IMR-90 (cell line): Measurements from ENCODE around the gene MAML2. TPM values are rescaled to one million over a fixed set of nuclear protein-coding genes. Genes with fewer than 3 reads are reported as not detected.

Experiments used
- ATAC-seq: fragments of 200-7000 bp; cut with Tn5 transposase; 2 replicates; pipeline ENCODE4 v1.9.1; 2020; ENCODE audit warnings: low read depth, mild to moderate bottlenecking, moderate library complexity
- BruUV-seq: library from RNA; stranded (reverse); fragments of 400-500 nt; replicated peaks from 2 replicates; lab custom pipeline; 2021; lab: Mats Ljungman, UMichigan
- CTCF ChIA-PET: fragments of 300-600 bp; formaldehyde crosslinking; extraction: SDS; loops from one replicate; lab custom pipeline; 2021; ENCODE audit warnings: antibody characterized with exemption; lab: Yijun Ruan, JAX
- POLR2A ChIA-PET: fragments of 300-600 bp; sonication (Branson Sonifier 250); formaldehyde crosslinking; loops from one replicate; lab custom pipeline; 2022; ENCODE audit warnings: antibody characterized with exemption; ENCODE audit not compliant: unreplicated experiment; lab: Charles Lee
- DNase-seq: peaks from one replicate; pipeline ENCODE4 v3.0.0; 2013
- H2AFZ ChIP-seq: replicated peaks from 2 replicates; pipeline ENCODE3; 2013; ENCODE audit warnings: low read length, mild to moderate bottlenecking; ENCODE audit not compliant: poor library complexity
- H2AK5ac ChIP-seq: 2 replicates; pipeline ENCODE4 v1.6.1; 2013; ENCODE audit warnings: low read depth, low read length, inconsistent platforms
- H2AK9ac ChIP-seq: replicated peaks from 2 replicates; pipeline ENCODE3; 2013; ENCODE audit warnings: mild to moderate bottlenecking, low read depth, low read length, moderate library complexity; ENCODE audit not compliant: poor library complexity
- H2BK120ac ChIP-seq: 2 replicates; pipeline ENCODE4 v1.6.1; 2013; ENCODE audit warnings: low read depth, low read length, inconsistent platforms
- H2BK15ac ChIP-seq: 3 replicates; pipeline ENCODE4 v1.6.1; 2013; ENCODE audit warnings: low read depth, low read length, inconsistent platforms
- H2BK20ac ChIP-seq: 2 replicates; pipeline ENCODE4 v1.6.1; 2013; ENCODE audit warnings: low read depth, mild to moderate bottlenecking, inconsistent platforms, low read length, moderate library complexity
- H2BK5ac ChIP-seq: 2 replicates; pipeline ENCODE4 v1.6.1; 2013; ENCODE audit warnings: mild to moderate bottlenecking, low read depth, low read length, inconsistent platforms; ENCODE audit not compliant: poor library complexity, severe bottlenecking
- H3K14ac ChIP-seq: replicated peaks from 2 replicates; pipeline ENCODE4 v1.6.1; 2013; ENCODE audit warnings: low read depth, low read length, inconsistent platforms
- H3K18ac ChIP-seq: 2 replicates; pipeline ENCODE4 v1.6.1; 2013; ENCODE audit warnings: low read depth, low read length, control low read depth
- H3K23ac ChIP-seq: 2 replicates; pipeline ENCODE4 v1.6.1; 2013; ENCODE audit warnings: low read depth, low read length, inconsistent platforms
- H3K27ac ChIP-seq: 2 replicates; pipeline ENCODE4 v1.5.1; 2013; ENCODE audit warnings: mild to moderate bottlenecking, control low read depth, low read length; ENCODE audit not compliant: insufficient read depth
- H3K27me3 ChIP-seq: 2 replicates; pipeline ENCODE4 v1.6.1; 2013; ENCODE audit warnings: low read length; ENCODE audit not compliant: control insufficient read depth, insufficient read depth
- H3K36me3 ChIP-seq: 2 replicates; pipeline ENCODE4 v1.6.1; 2013; ENCODE audit warnings: low read length, mixed read lengths; ENCODE audit not compliant: control insufficient read depth, insufficient read depth
- H3K4ac ChIP-seq: 2 replicates; pipeline ENCODE4 v1.6.1; 2013; ENCODE audit warnings: low read depth, low read length, inconsistent platforms
- H3K4me1 ChIP-seq: 2 replicates; pipeline ENCODE4 v1.6.1; 2013; ENCODE audit warnings: low read length, mixed read lengths; ENCODE audit not compliant: control insufficient read depth, insufficient read depth
- H3K4me2 ChIP-seq: 2 replicates; pipeline ENCODE4 v1.6.1; 2013; ENCODE audit warnings: low read depth, mild to moderate bottlenecking, control low read depth, low read length, moderate library complexity
- H3K4me3 ChIP-seq: 2 replicates; pipeline ENCODE4 v1.5.1; 2013; ENCODE audit warnings: low read depth, mild to moderate bottlenecking, control low read depth, low read length, moderate library complexity; ENCODE audit not compliant: insufficient read depth
- H3K56ac ChIP-seq: 2 replicates; pipeline ENCODE4 v1.6.1; 2013; ENCODE audit warnings: low read length, inconsistent platforms; ENCODE audit not compliant: insufficient read depth; ENCODE audit errors: extremely low read depth
- H3K79me1 ChIP-seq, 2 experiments: 2 replicates each; pipeline ENCODE4 v1.6.1; 2013; ENCODE audit warnings: low read length in 2 of 2, inconsistent platforms in 1 of 2, low read depth in 1 of 2
- H3K9ac ChIP-seq: 2 replicates; pipeline ENCODE4 v1.6.1; 2013; ENCODE audit warnings: low read depth, low read length, control low read depth
- H3K9me1 ChIP-seq: 2 replicates; pipeline ENCODE4 v1.6.1; 2013; ENCODE audit warnings: low read length, inconsistent platforms; ENCODE audit not compliant: insufficient read depth
- H3K9me3 ChIP-seq: 2 replicates; pipeline ENCODE4 v1.6.1; 2013; ENCODE audit warnings: low read length; ENCODE audit not compliant: control insufficient read depth, insufficient read depth
- H4K20me1 ChIP-seq: 2 replicates; pipeline ENCODE4 v1.6.1; 2013; ENCODE audit warnings: low read length, inconsistent platforms; ENCODE audit not compliant: insufficient read depth
- H4K5ac ChIP-seq: 2 replicates; pipeline ENCODE4 v1.6.1; 2013; ENCODE audit warnings: mild to moderate bottlenecking, low read depth, low read length, control low read depth
- H4K8ac ChIP-seq, 2 experiments: 2 replicates each; pipeline ENCODE4 v1.6.1; 2013; ENCODE audit warnings: low read depth in 2 of 2, low read length in 2 of 2, control low read depth in 1 of 2, inconsistent platforms in 1 of 2
- H4K91ac ChIP-seq: 2 replicates; pipeline ENCODE4 v1.6.1; 2013; ENCODE audit warnings: low read depth, low read length, inconsistent platforms; ENCODE audit not compliant: insufficient read depth
- CEBPB ChIP-seq: IDR thresholded peaks from 2 replicates; pipeline ENCODE4 v1.6.1; 2012; ENCODE audit warnings: low read depth, low read length, improper control_type of control experiment
- CHD1 ChIP-seq: IDR thresholded peaks from 2 replicates; pipeline ENCODE4 v1.6.1; 2012; ENCODE audit warnings: low read depth, low read length, improper control_type of control experiment
- CTCF ChIP-seq: conservative IDR thresholded peaks from 2 replicates; pipeline ENCODE4 v1.5.1; 2012; ENCODE audit warnings: mild to moderate bottlenecking, low read depth, low read length, improper control_type of control experiment
- ELK1 ChIP-seq: fragments of 150-350 bp; IDR thresholded peaks from 2 replicates; pipeline ENCODE4 v1.6.1; 2016; ENCODE audit warnings: low read depth, mild to moderate bottlenecking, low read length, moderate library complexity, borderline replicate concordance
- FOS ChIP-seq: fragments of 150-350 bp; IDR thresholded peaks from 2 replicates; pipeline ENCODE4 v1.6.1; 2016; ENCODE audit warnings: low read depth, low read length
- MXI1 ChIP-seq: IDR thresholded peaks from 2 replicates; pipeline ENCODE4 v1.6.1; 2012; ENCODE audit warnings: low read depth, mild to moderate bottlenecking, low read length, moderate library complexity, borderline replicate concordance
- NFE2L2 ChIP-seq: fragments of 150-350 bp; IDR thresholded peaks from 2 replicates; pipeline ENCODE4 v1.6.1; 2016; ENCODE audit warnings: low read depth, mild to moderate bottlenecking, low read length
- POLR2A ChIP-seq: IDR thresholded peaks from 2 replicates; pipeline ENCODE4 v1.6.1; 2012; ENCODE audit warnings: mild to moderate bottlenecking, low read depth, low read length
- RAD21 ChIP-seq: IDR thresholded peaks from 2 replicates; pipeline ENCODE4 v1.6.1; 2012; ENCODE audit warnings: low read length, improper control_type of control experiment
- RFX5 ChIP-seq: IDR thresholded peaks from 2 replicates; pipeline ENCODE4 v1.8.0; 2012; ENCODE audit warnings: low read depth, mild to moderate bottlenecking, low read length, moderate library complexity
- USF2 ChIP-seq: fragments of 150-350 bp; IDR thresholded peaks from 2 replicates; pipeline ENCODE4 v1.6.1; 2017; ENCODE audit warnings: mild to moderate bottlenecking, antibody characterized with exemption, low read length, low read depth
- WGBS, 2 experiments: methylation state at CpG; one replicate each; pipeline versions ENCODE4 v1.1.5 to v1.1.7; 2013; ENCODE audit warnings: missing lambda C conversion rate in 2 of 2; ENCODE audit not compliant: insufficient read length in 1 of 2; ENCODE audit errors: extremely low coverage in 2 of 2; 5-methylcytosine and 5-hydroxymethylcytosine counted together
- dilution Hi-C: fragments of 300-500 bp; cut with HindIII; formaldehyde crosslinking; loops from one replicate; pipeline ENCODE4 v1.14.3; 2018; ENCODE audit warnings: low sequenced_read_pairs; ENCODE audit not compliant: unreplicated experiment
- in situ Hi-C: fragments of 300-500 bp; cut with MboI; formaldehyde crosslinking; loops from 3 replicates; pipeline ENCODE4 v1.14.3; 2019; ENCODE audit warnings: low sequenced_read_pairs, inconsistent platforms, mixed read lengths
- intact Hi-C: fragments of 100-400 bp; cut with micrococcal nuclease; formaldehyde crosslinking; loops from 2 replicates; pipeline ENCODE4 v1.10.0; 2022
- polyA plus RNA-seq, 3 experiments: library from polyadenylated mRNA; depleted of rRNA; stranded (reverse); fragments of >200 nt; gene quantifications; 2 replicates each; pipeline ENCODE4 v1.2.3, GENCODE V29; 2012; ENCODE audit warnings: low replicate concordance in 1 of 3
- total RNA-seq: library from RNA; depleted of rRNA; stranded (reverse); fragments of >200 nt; gene quantifications from 2 replicates; pipeline ENCODE4 v1.2.3, GENCODE V29; 2012

The MAML2 gene
- total and polyA plus RNA-seq, 2 of the 4 experiments (the other 2 are of a cell fraction) = 15.0 to 19.5 TPM

GRCh38 chr11:96358321-96358720 is 15.3 kb upstream of the MAML2 start:
- Histone ChIP-seq H3K36me3 (peaks cover 8% of the 10 kb centered on the region), H4K8ac (no peak overlapping the region), H3K9me3 (no peaks in the 10 kb centered on the region), H4K5ac (no peak overlapping the region), H2AK9ac (no peak overlapping the region), H2AFZ (no peak overlapping the region), H3K79me1 (peaks cover 0 to 5% of the 10 kb centered on the region in 2 experiments; a peak in 1 of 4 replicates), H3K56ac (no peak overlapping the region), H2BK120ac (no peak overlapping the region), H2BK5ac (no peak overlapping the region), H3K4me1 (no peaks in the 10 kb centered on the region), H3K23ac (no peak overlapping the region), H4K91ac (no peak overlapping the region), H4K20me1 (no peaks in the 10 kb centered on the region), H2AK5ac (no peak overlapping the region), H2BK15ac (no peak overlapping the region), H3K4me3 (no peak overlapping the region), H3K9me1 (peaks cover 6% of the 10 kb centered on the region; the same call in 1 of the 2 replicates), H3K14ac (no peak overlapping the region), H3K18ac (no peak overlapping the region), H3K4ac (no peak overlapping the region), H3K27me3 (no peaks in the 10 kb centered on the region), H2BK20ac (no peak overlapping the region), H3K9ac (no peak overlapping the region), H3K4me2 (no peak overlapping the region), H3K27ac (no peak overlapping the region)
- BruUV-seq = no TSS peak
- TF ChIP-seq POLR2A (no peak), CEBPB (no peak), CTCF (no peak), USF2 (no peak), RFX5 (no peak), NFE2L2 (no peak), RAD21 (no peak), FOS (no peak), MXI1 (no peak), CHD1 (no peak), ELK1 (no peak)
- WGBS, 2 experiments = no CpG with 5 or more reads among the region's 3 CpGs
- DNase-seq = no peak
- in situ Hi-C loops = no loop called here
- ATAC-seq = no peak
- ChIA-PET POLR2A (no interaction called here), CTCF (interaction anchor here (0.6 kb wide), 1 partner anchor 11 kb away, joined by 7 read pairs; no protein-coding TSS in a partner anchor)
- dilution Hi-C loops = loop anchor here (25.0 kb wide), 1 partner anchor 321 kb away; no protein-coding TSS in a partner anchor
- intact Hi-C loops = no loop called here
